HG02885 (cell line): ENCODE results near the gene INHBC.
"Not testable (repeated sequence)": the region's sequence is repeated elsewhere in the genome, so short reads cannot be mapped to it uniquely, and the experiment has no call there.

Experiments used
- ATAC-seq: cut with Tn5 transposase; IDR thresholded peaks from one replicate; pipeline ENCODE4 v1.9.1; 2021; ENCODE audit warnings: mild to moderate bottlenecking; ENCODE audit not compliant: unreplicated experiment, poor library complexity

INHBC gene

DNA sequence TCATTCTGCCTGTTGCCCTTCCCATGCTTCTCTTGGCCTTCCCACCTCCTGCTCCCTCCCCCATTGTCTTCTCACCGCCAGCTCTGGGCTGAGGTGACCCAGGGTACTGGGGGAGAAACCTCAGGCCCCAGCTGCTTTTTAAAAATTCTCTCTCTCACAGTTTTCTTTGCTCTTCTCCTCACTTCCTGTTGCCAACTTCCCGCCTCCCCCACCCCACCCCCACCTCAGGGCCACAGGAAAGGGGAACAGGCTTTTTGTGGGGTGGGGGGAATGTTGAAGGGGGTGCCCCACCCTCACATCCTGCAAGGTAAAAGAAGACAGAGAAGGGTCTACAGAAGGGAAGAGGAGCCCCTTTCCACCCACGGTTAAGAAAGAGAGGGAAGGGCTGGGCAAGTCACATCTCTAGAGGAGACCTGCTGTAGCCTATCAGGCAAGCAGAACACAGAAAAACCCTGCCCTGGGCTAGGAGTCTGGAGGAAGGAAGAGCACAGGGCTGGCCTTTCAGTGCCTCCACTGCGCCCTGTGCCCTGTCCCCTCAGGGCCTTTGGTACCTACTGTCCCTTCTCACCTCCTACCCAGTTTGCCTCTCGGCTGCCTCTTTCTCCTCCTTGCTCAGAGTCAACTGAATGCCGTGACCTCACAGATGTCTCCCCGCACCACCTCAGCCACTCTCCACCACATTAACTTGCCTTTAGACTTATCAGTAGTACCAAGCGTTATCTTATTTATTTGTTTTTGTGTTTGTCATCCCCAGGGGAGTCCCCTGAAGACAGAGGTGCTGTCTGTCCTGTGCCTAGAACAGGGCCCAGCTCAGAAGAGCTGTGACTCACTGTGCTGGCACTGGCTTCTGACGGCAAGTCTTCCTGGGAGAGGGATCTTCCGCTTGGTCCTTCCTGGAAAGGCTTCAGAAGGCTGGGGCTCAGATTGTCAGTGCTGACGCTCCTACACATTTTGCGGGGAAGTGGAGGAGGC, 43.4 kb downstream of the INHBC start:
- peak; percentile 37 for ATAC-seq

DNA sequence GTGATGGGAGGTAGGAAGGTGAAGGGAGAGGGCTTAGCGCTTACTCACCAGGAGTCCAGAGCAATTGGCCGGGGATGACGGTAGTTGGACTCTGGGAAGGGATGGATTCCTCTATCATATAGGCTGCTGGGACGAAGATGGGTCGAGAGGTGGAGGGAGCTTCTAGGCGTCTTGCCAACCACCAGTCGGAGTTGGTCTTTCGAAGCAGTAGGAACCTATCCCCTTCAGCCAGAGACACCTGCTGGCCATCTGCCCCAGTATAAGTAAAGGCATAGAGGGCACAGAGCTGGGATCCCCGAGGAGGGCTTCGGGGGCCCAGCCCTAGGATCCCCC, 44.4 kb downstream of the INHBC start:
- peak; percentile 16 for ATAC-seq

DNA sequence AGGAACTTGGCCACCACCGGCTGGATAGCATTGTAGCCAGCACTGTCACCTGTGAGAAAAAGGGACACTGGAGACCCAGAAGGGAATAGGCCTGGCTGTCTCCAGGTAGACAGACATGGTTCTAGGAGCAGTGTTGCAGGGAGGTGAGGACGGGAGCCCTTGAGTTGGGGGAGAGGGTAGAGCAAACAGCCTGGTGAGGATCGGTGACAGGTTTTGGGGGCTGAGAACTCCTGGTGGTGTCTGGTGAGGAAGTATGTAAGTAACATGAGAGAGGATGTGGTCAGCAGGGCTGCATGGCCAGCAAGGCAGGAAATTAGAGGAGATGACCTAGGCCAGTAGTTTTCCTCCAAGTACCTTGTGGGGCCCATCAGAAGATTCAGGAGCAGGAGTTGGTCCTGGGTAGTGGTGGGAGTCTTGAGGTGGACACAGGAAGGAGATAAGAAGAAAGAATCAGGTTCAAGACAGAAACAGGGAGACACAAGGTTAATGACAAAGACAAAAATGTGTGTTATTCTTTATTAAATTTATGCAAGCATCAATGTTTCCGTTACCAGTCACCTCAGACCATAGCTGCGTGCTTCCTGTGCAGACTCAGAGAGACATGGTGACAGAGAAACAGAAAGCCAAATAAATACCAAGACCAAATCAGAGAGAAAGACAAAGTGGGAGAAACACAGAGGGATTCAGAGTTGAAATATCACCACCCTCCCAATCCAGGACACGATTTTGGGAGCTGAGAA, 45.0 kb downstream of the INHBC start, which contains the start of gene ARHGAP9:
Gene ARHGAP9, minus strand, starts transcription at position 491 of the 740 bp plus-strand sequence. Its CDS starts 460 bp downstream, at position 31.
- ATAC-seq = peak; percentile 37

DNA sequence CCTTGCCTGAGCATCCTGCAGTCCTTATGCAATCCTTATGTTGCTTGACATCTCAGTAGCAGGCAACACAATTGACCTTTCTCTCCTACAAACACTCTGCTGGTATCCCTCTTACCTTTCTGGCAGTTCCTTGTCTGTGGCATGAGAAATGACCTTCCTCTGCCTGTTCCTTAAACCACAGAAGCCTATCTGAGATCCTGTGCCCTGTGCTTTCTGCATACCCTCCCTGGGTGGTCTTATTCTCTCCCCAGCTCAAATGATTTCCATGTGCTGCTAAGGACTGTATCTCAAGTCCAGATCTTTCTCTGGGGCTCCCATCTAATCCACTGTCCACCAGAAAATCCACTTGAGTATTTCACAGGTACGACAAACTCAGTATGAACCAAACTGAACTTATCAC, 47.1 kb downstream of the INHBC start:
- ATAC-seq = no peak

DNA sequence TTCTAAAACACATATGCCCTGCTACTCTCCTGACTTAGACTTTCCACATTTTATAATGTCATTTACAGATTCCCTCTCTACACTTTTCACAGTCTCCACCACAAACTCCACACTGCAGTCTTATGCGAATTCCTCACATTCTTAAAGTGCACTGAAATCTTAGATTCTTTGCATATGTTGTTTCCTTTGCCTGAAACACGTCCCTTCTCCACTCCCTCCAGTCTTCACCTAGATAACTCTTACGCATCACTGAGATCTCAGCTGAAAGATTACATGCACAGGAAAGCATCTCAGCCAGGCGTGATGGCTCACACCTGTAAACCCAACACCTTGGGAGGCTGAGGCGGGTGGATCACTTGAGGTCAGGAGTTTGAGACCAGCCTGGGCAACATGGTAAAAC, 48.9 kb downstream of the INHBC start:
- ATAC-seq = no peak

DNA sequence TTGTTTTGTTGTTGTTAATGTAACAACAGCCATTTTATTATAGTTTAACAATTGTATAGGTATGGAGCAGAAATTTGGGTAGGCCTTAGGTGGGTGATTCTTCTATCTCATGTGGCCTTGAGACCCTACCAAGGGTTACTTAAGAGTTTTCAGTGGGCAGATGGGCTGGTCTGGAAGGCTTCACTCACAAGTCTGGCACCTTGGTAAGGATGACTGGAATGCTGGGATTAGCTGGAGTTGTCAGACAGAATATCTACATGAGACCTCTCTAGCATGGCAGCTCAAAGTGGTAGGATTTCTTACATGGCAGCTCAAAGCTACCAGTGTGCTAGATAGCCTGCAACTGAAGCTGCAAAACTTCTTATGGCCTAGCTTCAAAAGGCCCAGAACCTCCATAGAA, 51.1 kb downstream of the INHBC start:
- no peak for ATAC-seq

DNA sequence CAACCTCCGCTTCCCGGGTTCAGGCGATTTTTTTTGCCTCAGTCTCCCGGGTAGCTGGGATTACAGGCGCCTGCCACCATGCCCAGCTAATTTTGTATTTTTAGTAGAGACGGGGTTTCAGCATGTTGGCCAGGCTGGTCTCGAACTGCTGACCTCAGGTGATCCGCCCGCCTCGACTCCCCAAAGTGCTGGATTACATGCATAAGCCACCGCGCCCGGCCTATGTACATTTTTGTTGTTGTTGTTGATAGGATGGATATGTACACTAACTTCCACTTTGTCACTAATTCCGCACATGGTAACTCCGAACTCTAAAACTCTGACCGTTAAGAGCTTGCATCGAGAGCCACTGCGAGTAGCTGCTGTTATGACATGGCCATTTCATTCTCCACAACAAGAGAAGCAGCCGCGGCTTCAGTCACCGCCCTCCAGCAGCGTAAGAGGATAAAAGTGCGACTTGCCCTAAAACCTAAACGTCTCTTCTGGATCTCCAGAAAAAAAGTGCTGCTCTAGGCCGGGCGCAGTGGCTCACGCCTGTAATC, 52.5 kb downstream of the INHBC start:
- ATAC-seq = no peak

DNA sequence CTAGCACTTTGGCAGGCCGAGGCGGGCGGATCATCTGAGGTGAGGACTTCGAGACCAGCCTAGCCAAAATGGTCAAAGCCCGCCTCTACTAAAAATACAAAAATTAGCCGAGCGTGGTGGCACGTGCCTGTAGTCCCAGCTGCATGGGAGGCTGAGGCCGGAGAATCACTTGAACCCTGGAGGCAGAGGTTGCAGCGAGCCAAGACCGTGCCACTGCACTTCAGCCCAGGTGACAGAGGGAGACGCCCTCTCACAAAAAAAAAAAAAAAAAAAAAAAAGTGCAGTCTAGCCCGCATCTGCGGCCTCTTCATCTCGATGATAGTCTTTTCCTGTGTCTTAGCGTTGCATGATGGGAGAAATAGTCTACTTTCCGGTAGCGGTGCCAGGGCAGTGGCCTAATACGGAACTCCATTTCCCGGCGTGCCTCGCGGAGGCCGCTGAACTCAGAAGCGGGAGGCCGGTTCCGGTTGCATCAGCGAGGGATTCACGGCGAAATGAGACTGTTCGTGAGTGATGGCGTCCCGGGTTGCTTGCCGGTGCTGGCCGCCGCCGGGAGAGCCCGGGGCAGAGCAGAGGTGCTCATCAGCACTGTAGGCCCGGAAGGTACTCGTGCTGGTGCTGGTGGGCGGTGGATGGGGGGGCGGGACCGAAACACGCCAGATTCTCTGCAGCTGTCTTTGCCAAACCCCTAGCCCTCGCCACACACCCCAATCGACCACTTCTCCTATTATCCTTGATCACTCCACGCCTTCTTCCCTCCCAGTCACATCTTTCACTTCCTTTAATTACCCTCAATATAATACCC, 53.2 kb downstream of the INHBC start, which contains the start of gene MARS1:
Gene MARS1, plus strand, starts transcription at position 472 of the 805 bp plus-strand sequence. Its CDS starts 23 bp downstream, at position 495.
- peak; percentile 99 for ATAC-seq

DNA sequence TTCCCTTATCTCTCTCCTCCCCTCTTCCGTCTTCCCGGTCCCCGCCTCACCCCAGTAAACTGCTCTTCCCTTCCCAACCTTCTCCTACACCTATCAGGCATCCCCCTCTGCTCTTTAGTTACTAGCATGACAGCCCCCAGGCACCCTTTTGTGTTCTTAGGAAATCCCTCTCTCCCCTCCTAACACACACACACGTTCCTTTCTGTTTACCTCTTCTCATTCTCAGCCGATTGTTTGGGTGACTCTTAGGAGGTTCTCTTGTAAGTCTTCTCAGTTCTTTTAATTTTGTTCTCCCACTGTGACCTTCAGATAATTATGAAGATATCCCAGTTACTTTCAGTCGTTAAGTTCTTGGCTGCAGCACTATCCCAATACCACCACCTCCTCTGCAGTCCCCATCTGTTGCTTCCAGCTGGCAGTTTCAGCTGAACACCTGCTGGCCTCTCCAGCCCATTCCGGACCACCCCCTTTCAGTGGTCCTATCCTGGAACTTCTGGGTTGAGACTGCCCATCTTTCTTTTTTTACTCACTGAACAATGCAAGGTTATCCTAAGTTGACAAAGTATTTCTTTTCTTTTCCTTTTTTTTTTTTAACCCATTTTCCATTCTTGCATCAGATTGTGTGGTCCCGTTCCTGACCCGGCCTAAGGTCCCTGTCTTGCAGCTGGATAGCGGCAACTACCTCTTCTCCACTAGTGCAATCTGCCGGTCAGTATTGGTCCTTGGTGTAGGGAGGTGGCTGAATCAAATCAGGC, 54.0 kb downstream of the INHBC start:
- ATAC-seq = no peak

DNA sequence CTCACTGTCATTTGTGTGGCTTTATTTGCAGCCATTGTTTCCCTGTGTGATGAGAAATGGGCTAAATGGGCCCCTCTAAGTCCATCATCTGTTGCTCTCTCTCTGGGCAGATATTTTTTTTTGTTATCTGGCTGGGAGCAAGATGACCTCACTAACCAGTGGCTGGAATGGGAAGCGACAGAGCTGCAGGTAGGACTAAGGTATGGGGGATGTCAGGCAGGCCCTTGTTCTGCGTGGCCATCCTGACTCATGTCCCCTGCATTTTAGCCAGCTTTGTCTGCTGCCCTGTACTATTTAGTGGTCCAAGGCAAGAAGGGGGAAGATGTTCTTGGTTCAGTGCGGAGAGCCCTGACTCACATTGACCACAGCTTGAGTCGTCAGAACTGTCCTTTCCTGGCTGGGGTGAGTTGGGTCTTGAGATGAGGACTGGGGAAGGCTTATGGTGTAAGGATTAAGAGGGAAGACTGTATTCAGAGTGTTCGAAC, 54.6 kb downstream of the INHBC start:
- ATAC-seq = no peak

DNA sequence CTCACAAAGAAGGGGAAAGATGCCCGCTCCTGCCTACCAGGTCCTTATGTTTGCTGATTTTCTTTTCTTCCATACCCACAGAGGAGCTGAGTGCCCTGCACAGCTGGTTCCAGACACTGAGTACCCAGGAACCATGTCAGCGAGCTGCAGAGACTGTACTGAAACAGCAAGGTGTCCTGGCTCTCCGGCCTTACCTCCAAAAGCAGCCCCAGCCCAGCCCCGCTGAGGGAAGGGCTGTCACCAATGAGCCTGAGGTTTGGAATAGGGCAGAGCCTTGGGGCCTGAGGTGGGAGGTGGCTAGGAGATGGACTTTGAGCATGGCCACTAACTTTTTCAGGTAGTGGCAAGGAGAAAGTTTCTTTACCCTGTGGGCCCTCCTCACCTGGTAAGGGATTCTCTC, 55.5 kb downstream of the INHBC start:
- no peak for ATAC-seq

DNA sequence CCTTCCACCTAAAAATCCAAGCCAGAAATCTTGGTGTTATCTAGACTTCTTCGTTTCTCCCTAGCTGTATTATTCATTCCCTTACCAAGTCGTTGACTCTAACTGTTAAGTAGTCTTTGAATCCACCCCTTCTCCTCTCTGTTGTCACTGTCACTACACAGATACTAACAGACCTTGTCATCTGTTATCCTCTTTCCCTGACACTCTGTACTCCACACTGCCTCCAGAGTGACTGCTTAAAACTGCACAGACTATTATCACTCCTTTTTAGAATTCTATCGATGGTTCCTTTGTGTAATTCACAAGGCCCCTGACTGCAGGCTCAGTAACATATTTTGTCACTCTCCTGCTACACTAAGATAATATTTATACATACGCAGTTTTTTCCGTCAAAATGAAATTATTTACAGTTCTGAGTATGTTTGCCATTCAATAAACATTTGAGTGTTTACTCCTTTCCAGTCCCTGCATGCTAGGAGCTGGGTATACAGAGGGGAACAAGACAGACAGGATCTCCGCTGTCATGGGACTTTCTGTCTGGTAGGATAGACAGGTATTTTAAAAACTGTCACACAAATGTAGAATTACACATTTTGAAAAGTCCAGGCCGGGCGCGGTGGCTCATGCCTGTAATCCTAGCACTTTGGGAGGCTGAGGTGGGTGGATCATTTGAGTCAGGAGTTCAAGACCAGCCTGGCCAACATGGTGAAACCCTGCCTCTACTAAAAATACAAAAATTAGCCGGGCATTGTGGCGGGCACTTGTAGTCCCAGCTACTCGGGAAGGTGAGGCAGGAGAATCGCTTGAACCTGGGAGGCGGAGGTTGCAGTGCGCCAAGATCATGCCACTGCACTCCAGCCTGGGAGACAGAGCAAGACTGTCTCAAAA, 57.1 kb downstream of the INHBC start:
- no peak for ATAC-seq

DNA sequence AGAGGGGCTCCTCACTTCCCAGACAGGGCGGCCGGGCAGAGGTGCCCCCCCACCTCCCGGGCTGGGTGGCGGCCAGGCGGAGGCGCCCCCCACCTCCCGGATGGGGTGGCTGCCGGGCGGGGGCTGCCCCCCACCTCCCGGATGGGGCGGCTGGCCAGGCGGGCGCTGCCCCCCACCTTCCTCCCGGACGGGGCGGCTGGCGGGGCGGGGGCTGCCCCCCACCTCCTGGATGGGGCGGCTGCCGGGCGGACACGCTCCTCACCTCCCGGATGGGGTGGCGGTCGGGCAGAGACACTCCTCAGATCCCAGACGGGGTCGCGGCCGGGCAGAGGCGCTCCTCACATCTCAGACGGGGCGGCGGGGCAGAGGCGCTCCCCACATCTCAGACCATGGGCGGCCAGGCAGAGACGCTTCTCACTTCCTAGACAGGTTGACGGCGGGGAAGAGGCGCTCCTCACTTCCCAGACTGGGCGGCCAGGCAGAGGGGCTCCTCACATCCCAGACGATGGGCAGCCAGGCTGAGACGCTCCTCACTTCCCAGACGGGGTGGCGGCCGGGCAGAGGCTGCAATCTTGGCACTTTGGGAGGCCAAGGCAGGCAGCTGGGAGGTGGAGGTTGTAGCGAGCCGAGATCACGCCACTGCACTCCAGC, 60.6 kb downstream of the INHBC start:
- not testable (repeated sequence) for ATAC-seq

DNA sequence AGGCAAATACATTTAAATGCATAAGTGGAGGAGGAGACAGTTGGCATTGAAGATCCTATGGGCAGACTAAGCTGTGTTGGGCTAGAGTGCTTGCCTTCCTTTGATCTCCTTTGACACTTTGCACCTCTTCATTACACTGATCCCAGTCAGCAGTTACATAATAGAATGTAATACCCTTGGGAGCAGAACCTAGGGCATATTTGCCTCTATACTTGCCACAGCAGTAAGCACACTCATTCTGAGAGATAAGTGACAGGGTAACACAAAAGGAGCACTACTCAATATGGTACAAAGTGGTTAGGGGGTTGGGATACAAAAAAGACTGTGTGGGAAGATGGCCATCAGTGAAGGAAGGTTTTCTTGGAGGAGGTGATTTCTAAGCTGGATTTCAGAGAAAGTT, 62.2 kb downstream of the INHBC start:
- ATAC-seq = no peak

DNA sequence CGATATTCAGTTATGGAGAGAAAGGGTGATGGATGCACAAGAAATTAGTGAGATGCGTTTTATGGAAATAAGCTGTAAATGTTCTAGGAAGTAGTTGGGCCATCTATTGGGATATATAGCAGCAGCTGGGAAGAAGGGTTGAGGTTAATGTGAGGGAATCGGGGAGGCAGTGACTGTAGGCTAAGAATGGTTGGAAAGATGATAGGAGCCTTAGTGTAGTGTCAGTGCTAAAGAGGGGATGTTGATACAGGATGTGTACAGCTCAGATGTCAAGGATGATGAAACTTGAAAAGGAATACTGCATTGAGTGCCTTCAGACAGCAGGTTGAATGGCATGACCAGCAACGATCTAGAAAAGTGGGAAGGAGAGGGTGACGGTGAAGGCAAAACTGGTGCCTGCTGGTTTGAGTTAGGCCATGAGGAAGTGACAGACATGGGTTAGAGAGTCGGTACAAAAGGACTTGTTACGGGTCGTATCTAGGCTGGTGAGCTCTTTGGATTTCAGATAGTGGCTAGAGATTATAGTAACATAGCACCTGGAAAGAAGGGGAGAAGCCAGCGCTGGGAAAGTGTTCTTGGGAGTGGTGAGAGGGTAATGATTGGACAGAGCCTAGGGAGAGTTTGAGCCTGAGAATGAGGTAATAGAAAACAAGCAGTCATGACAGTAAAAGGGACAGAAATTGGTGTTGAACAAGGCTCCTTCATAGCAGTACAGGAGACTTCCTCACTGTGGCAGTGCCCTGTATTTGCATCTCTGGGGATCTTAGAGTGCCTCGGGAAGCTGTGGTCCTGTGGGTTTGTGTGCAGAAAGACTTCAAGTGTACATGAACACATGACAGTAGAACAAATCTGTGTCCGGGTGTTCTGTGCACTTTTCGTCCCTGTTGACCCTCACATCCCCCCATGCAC, 62.9 kb downstream of the INHBC start:
- ATAC-seq = no peak

DNA sequence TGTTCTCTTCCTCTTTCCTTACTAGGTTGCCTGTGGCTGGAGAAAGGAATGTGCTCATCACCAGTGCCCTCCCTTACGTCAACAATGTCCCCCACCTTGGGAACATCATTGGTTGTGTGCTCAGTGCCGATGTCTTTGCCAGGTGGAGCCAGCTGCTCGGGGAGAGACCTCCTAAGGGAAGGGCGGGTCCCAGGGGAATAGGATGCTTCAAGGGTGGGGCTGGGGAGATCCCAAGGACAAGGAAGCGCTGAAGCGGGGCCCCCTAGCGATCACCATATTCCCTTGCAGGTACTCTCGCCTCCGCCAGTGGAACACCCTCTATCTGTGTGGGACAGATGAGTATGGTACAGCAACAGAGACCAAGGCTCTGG, 63.5 kb downstream of the INHBC start:
- no peak for ATAC-seq

DNA sequence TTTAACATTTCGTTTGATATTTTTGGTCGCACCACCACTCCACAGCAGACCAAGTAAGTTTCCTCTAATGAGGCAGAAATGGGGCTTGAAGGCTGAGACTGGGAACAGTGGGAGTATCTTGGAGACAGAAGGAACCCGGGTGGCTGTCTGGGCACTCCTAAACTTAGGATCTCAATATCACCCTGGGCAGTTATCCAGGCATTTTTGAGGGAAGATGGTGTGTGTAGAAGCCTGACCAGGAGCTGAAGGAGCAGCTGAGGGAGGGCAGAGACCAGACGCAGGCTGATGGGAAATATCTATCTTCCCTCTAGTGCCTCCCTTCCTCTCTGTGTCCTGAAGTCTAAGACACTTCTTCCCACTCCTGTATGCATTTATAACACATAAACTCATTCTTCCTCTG, 64.0 kb downstream of the INHBC start:
- no peak for ATAC-seq
